ENCODE results near the gene PMPCA.

The PMPCA gene

GRCh38 chr9:136400038-136400834, 10.2 kb upstream of the PMPCA start, which contains the start of gene SNAPC4:
TSS of gene SNAPC4 (minus strand) at chr9:136400170. CDS start at chr9:136398428, 1,742 bp downstream.
- Histone ChIP-seq H3K36me3 (ENCODE audit: low read length) (0 out of 2 replicates have a peak, but pooled peaks cover 3% of the 10 kb centered on the region), H3K9ac (ENCODE audit: low read length) (peak within 1 kb of the TSS; percentile 90), H4K20me1 (ENCODE audit: low read depth, low read length) (no peaks in the 10 kb centered on the region; the same call in 1 of the 2 replicates), H3K4me2 (ENCODE audit: low read depth, low read length, poor library complexity, severe bottlenecking) (peak within 1 kb of the TSS; percentile 79), H3K9me3 (ENCODE audit: insufficient read depth, low read length) (no peaks in the 10 kb centered on the region), H3F3A (ENCODE audit: insufficient read depth) (peaks cover 11% of the 10 kb centered on the region; the same call in 1 of the 2 replicates), H2AFZ (ENCODE audit: low read depth, low read length, severe bottlenecking) (peak within 1 kb of the TSS; percentile 32), H3K4me3 (ENCODE audit: insufficient read depth, low read length, poor library complexity, severe bottlenecking) (peak within 1 kb of the TSS; percentile 94), H3K27me3 (ENCODE audit: low read length) (no peaks in the 10 kb centered on the region), H3K79me2 (ENCODE audit: insufficient read depth, low read length) (peaks cover 22% of the 10 kb centered on the region), H3K27ac (ENCODE audit: low read depth, low read length) (peak within 1 kb of the TSS; percentile 38), H3K9me2 (replicated peaks; ENCODE audit: insufficient read depth, low read length) (no peaks in the 10 kb centered on the region)
- TF ChIP-seq CTCF (IDR thresholded peaks at IDR 0.05; ENCODE audit: insufficient read depth, low read length, poor library complexity, severe bottlenecking), result peak; percentile 77
- no peak for TF ChIP-seq EZH2phosphoT487 (conservative IDR thresholded peaks at IDR 0.05; ENCODE audit: low read length)

GRCh38 chr9:136401173-136401922, 9.1 kb upstream of the PMPCA start:
- Histone ChIP-seq H2AFZ (ENCODE audit: low read depth, low read length, severe bottlenecking) (no peak overlapping the region), H3F3A (ENCODE audit: insufficient read depth) (peaks cover 11% of the 10 kb centered on the region; the same call in 1 of the 2 replicates), H3K36me3 (ENCODE audit: low read length) (0 out of 2 replicates have a peak, but pooled peaks cover 3% of the 10 kb centered on the region), H3K4me2 (ENCODE audit: low read depth, low read length, poor library complexity, severe bottlenecking) (no peak overlapping the region), H3K27me3 (ENCODE audit: low read length) (no peaks in the 10 kb centered on the region), H3K9ac (ENCODE audit: low read length) (no peak overlapping the region), H3K79me2 (ENCODE audit: insufficient read depth, low read length) (peaks cover 22% of the 10 kb centered on the region), H3K9me3 (ENCODE audit: insufficient read depth, low read length) (no peaks in the 10 kb centered on the region), H3K9me2 (replicated peaks; ENCODE audit: insufficient read depth, low read length) (no peaks in the 10 kb centered on the region), H3K27ac (ENCODE audit: low read depth, low read length) (no peak overlapping the region), H4K20me1 (ENCODE audit: low read depth, low read length) (no peaks in the 10 kb centered on the region; the same call in 1 of the 2 replicates), H3K4me3 (ENCODE audit: insufficient read depth, low read length, poor library complexity, severe bottlenecking) (no peak overlapping the region)
- TF ChIP-seq CTCF (IDR thresholded peaks at IDR 0.05; ENCODE audit: insufficient read depth, low read length, poor library complexity, severe bottlenecking), result no peak
- no peak for TF ChIP-seq EZH2phosphoT487 (conservative IDR thresholded peaks at IDR 0.05; ENCODE audit: low read length)

- H3F3A ChIP-seq (ENCODE audit: insufficient read depth), result peaks cover 11% of the 10 kb centered on the region; the same call in 1 of the 2 replicates
- no peaks in the 10 kb centered on the region; the same call in 1 of the 2 replicates for H4K20me1 ChIP-seq (ENCODE audit: low read depth, low read length)
- H3K9me2 ChIP-seq (replicated peaks; ENCODE audit: insufficient read depth, low read length), result no peaks in the 10 kb centered on the region
- H3K9me3 ChIP-seq (ENCODE audit: insufficient read depth, low read length), result no peaks in the 10 kb centered on the region
- H3K27me3 ChIP-seq (ENCODE audit: low read length), result no peaks in the 10 kb centered on the region
- no peak overlapping the region for H3K27ac ChIP-seq (ENCODE audit: low read depth, low read length)
- H3K4me3 ChIP-seq (ENCODE audit: insufficient read depth, low read length, poor library complexity, severe bottlenecking), result no peak overlapping the region
- H3K4me2 ChIP-seq (ENCODE audit: low read depth, low read length, poor library complexity, severe bottlenecking), result no peak overlapping the region
- no peak overlapping the region for H3K9ac ChIP-seq (ENCODE audit: low read length)
- H3K79me2 ChIP-seq (ENCODE audit: insufficient read depth, low read length), result peaks cover 22% of the 10 kb centered on the region
- peaks cover 3% of the 10 kb centered on the region; the same call in 1 of the 2 replicates for H3K36me3 ChIP-seq (ENCODE audit: low read length)
- no peak for TF ChIP-seq CTCF (IDR thresholded peaks at IDR 0.05; ENCODE audit: insufficient read depth, low read length, poor library complexity, severe bottlenecking)
- TF ChIP-seq EZH2phosphoT487 (conservative IDR thresholded peaks at IDR 0.05; ENCODE audit: low read length), result no peak
- H2AFZ ChIP-seq (ENCODE audit: low read depth, low read length, severe bottlenecking), result no peak overlapping the region
These were observed 8.4 kb upstream of the PMPCA start for GRCh38 chr9:136402067-136402466.

All from SU-DHL-6 (cell line).